Pancreas (tissue), 10 donors: ENCODE results near the gene SLC19A1. TPM values are rescaled to one million over a fixed set of nuclear protein-coding genes. Genes with fewer than 3 reads are reported as not detected.
A peak's percentile ranks its signal among the peaks of the same experiment; 100 is the strongest.

Source experiments
- ATAC-seq, 4 donors: fragments of 200-7000 bp; cut with Tn5 transposase; one replicate each; pipeline versions ENCODE4 v1.8.0 to v1.9.1; 2020; ENCODE audit warnings: mild to moderate bottlenecking in 4 of 4, moderate library complexity in 4 of 4
- DNase-seq, 6 donors: peaks; one replicate each; pipeline ENCODE4 v3.0.0-alpha.2; 2020
- FAIRE-seq: peaks from 2 replicates; lab custom pipeline; 2012; peaks lifted over from hg19 to GRCh38; lab: Jason Lieb, UNC
- H3K27ac ChIP-seq, 4 donors: fragments of 200-600 bp; sonication (generic); 1 replicate in 3 of 4; 2 replicates in 1 of 4; pipeline versions ENCODE4 v1.5.0 to v1.8.0; 2020
- H3K27me3 ChIP-seq, 4 donors: fragments of 200-600 bp; one replicate each; pipeline ENCODE4 v1.8.0; 2021
- H3K36me3 ChIP-seq, 3 donors: fragments of 200-600 bp; sonication (generic) in 1 of 3; one replicate each; pipeline versions ENCODE4 v1.5.0 to v1.8.0; 2020 to 2021
- H3K4me1 ChIP-seq, 3 donors: fragments of 200-600 bp; one replicate each; pipeline ENCODE4 v1.8.0; 2021
- H3K4me3 ChIP-seq, 4 donors: fragments of 200-600 bp; sonication (generic) in 2 of 4; one replicate each; pipeline versions ENCODE4 v1.5.0 to v1.8.0; 2020 to 2021
- H3K9me3 ChIP-seq, 4 donors: fragments of 200-600 bp; one replicate each; pipeline ENCODE4 v1.8.0; 2021
- CTCF ChIP-seq, 4 donors: fragments of 200-600 bp; sonication (generic) in 3 of 4; IDR thresholded peaks; one replicate each; pipeline versions ENCODE4 v1.5.0 to v1.8.0; 2021; ENCODE audit warnings: antibody characterized with exemption in 4 of 4
- WGBS, 2 donors: extraction: QIAGEN DNeasy Blood & Tissue Kit; methylation state at CpG; one replicate each; pipeline ENCODE4 v1.1.7; 2013; 5-methylcytosine and 5-hydroxymethylcytosine counted together
- intact Hi-C, 3 donors: fragments of 100-400 bp; cut with DNase I; formaldehyde crosslinking; loops; one replicate each; pipeline versions ENCODE4 v1.11.1 to v1.14.2; 2022
- polyA plus RNA-seq, 2 donors: library from polyadenylated mRNA; stranded (reverse); fragments of 200-250 nt; gene quantifications; one replicate each; pipeline ENCODE4 v1.2.3, GENCODE V29; 2013
- total RNA-seq, 6 donors: library from RNA; stranded (reverse); fragmentation: NEBNext Ultra II Directional in 4 of 6; extraction: Animal tissue kit (Norgen Biotek cat#: 25700) in 4 of 6; gene quantifications; one replicate each; pipeline versions ENCODE4 v1.2.1 to v1.2.4, GENCODE V29; 2021 to 2023
- donor health status: healthy with polysubstance abuse.
- donor health status: DM: no; HTN: no; CAD: no; lungs with moderate emphysema.
- donor health status: DM: no; HTN: no; CAD: no.
- donor health status: control.
- donor health status: control.
- donor health status: Bipolar disorder and iron deficiency.
- donor health status: DM: yes; HTN: yes; CAD: no.
- donor health status: DM: no; HTN: no; CAD: no.
- donor health status: DM: no; HTN: no; CAD: no.
- donor health status: DM: yes; HTN: yes; CAD: no.

The SLC19A1 gene
- total and polyA plus RNA-seq, 8 donors: 4.4 to 11.2 (median 5.4) TPM

- ATAC-seq: no peak
- Histone ChIP-seq H3K27me3 (no peaks in the 10 kb centered on the region), H3K4me3 (no peak overlapping the region), H3K4me1 (no peaks in the 10 kb centered on the region), H3K36me3 (no peaks in the 10 kb centered on the region), H3K27ac (no peak overlapping the region), H3K9me3 (no peaks in the 10 kb centered on the region)
- FAIRE-seq: no peak
- TF ChIP-seq CTCF (IDR thresholded peaks at IDR 0.05): no peak
- 91 to 92% methylated on average over 29 to 31 of the region's 31 CpGs for WGBS, 2 donors
- DNase-seq: peak in 4 of 6 donors; percentile 13 to 56 (median 38)
- intact Hi-C loops: no loop called here
These were observed 5.7 kb downstream of the SLC19A1 start for GRCh38 chr21:45536301-45537081.

- Histone ChIP-seq H3K36me3 (peaks cover 0 to under 1% (median 0%) of the 10 kb centered on the region in 3 donors), H3K4me1 (no peaks in the 10 kb centered on the region), H3K9me3 (no peaks in the 10 kb centered on the region), H3K27ac (peak overlapping the region in 1 of 4 donors; percentile 54), H3K4me3 (no peak overlapping the region), H3K27me3 (no peaks in the 10 kb centered on the region)
- FAIRE-seq (no peak), DNase-seq (peak in 3 of 6 donors; percentile 15 to 52 (median 50)), ATAC-seq (peak in 2 of 4 donors; percentile 19 to 60)
- TF ChIP-seq CTCF (IDR thresholded peaks at IDR 0.05): no peak
- intact Hi-C loops: no loop called here
- WGBS, 2 donors: 85 to 86% methylated on average over 26 to 34 of the region's 34 CpGs
These were observed 6.7 kb downstream of the SLC19A1 start for GRCh38 chr21:45535341-45536081.

GRCh38 chr21:45534636-45535331 is 7.5 kb downstream of the SLC19A1 start:
- 85% methylated on average over 28 of the region's 28 CpGs for WGBS, 2 donors
- H3K27me3 ChIP-seq: no peaks in the 10 kb centered on the region
- H3K4me3 ChIP-seq: no peak overlapping the region
- intact Hi-C loops: no loop called here
- H3K9me3 ChIP-seq: no peaks in the 10 kb centered on the region
- peaks cover 0 to 4% (median 0%) of the 10 kb centered on the region in 3 donors for H3K36me3 ChIP-seq
- H3K4me1 ChIP-seq: no peaks in the 10 kb centered on the region
- no peak for TF ChIP-seq CTCF (IDR thresholded peaks at IDR 0.05)
- ATAC-seq: peak in 3 of 4 donors; percentile 13 to 16 (median 15)
- no peak for FAIRE-seq
- peak in 4 of 6 donors; percentile 16 to 70 (median 38) for DNase-seq
- peak overlapping the region in 1 of 4 donors; percentile 54 for H3K27ac ChIP-seq

GRCh38 chr21:45533846-45534635 is 8.2 kb downstream of the SLC19A1 start:
- no peak for ATAC-seq
- H3K36me3 ChIP-seq: peaks cover 0 to 4% (median 0%) of the 10 kb centered on the region in 3 donors
- TF ChIP-seq CTCF (IDR thresholded peaks at IDR 0.05): no peak
- H3K4me1 ChIP-seq: no peaks in the 10 kb centered on the region
- H3K4me3 ChIP-seq: no peak overlapping the region
- H3K27me3 ChIP-seq: no peaks in the 10 kb centered on the region
- no peak overlapping the region for H3K27ac ChIP-seq
- DNase-seq: peak in 3 of 6 donors; percentile 9 to 74 (median 20)
- no peaks in the 10 kb centered on the region for H3K9me3 ChIP-seq
- intact Hi-C loops: no loop called here
- no peak for FAIRE-seq
- WGBS, 2 donors: 90 to 91% methylated on average over 20 of the region's 20 CpGs
